ENCODE data around the gene RCAN3. TPM values are rescaled to one million over a fixed set of nuclear protein-coding genes. Genes with fewer than 3 reads are reported as not detected.

Gene RCAN3
- total and polyA plus RNA-seq, 2 of the 13 experiments (the other 11 are each of a cell fraction or from before 2014, with no cell fraction given): 12.2 to 13.3 TPM

- no peak for TF ChIP-seq THAP8 (CRISPR knock-in tag; IDR thresholded peaks at IDR 0.05; ENCODE audit: borderline replicate concordance)
- 0 out of 2 replicates have a peak, but pooled peaks have one; percentile 15 for TF ChIP-seq MAX (IDR thresholded peaks at IDR 0.05)
- TF ChIP-seq TBP (CRISPR knock-in tag; IDR thresholded peaks at IDR 0.05): no peak
- no peak for TF ChIP-seq ZNF331 (CRISPR knock-in tag; IDR thresholded peaks at IDR 0.05)
- TF ChIP-seq ZNF766 (CRISPR knock-in tag; IDR thresholded peaks at IDR 0.05; ENCODE audit: borderline replicate concordance): no peak
- TF ChIP-seq ZZZ3 (CRISPR knock-in tag; IDR thresholded peaks at IDR 0.05; ENCODE audit: borderline replicate concordance): no peak
- no peak for TF ChIP-seq LRRFIP1 (CRISPR knock-in tag; conservative IDR thresholded peaks at IDR 0.05)
- no peak for TF ChIP-seq CREM (IDR thresholded peaks at IDR 0.05)
- TF ChIP-seq CREM (CRISPR knock-in tag; IDR thresholded peaks at IDR 0.05): no peak
- 0 out of 2 replicates have a peak, but pooled peaks have one; percentile 28 for TF ChIP-seq ZNF710 (CRISPR knock-in tag; IDR thresholded peaks at IDR 0.05; ENCODE audit: borderline replicate concordance)
- TF ChIP-seq SRSF1 (optimal IDR thresholded peaks at IDR 0.05; ENCODE audit: low read depth, low read length): peak; percentile 77
- 0 out of 2 replicates have a peak, but pooled peaks have one; percentile 30 for TF ChIP-seq GATAD2A (CRISPR knock-in tag; IDR thresholded peaks at IDR 0.05)
- TF ChIP-seq HOMEZ (CRISPR knock-in tag; IDR thresholded peaks at IDR 0.05; ENCODE audit: low read depth): no peak
- 0 out of 2 replicates have a peak, but pooled peaks have one; percentile 35 for TF ChIP-seq MTF2 (CRISPR knock-in tag; IDR thresholded peaks at IDR 0.05; ENCODE audit: borderline replicate concordance)
- no peak for TF ChIP-seq ZNF580 (CRISPR knock-in tag; IDR thresholded peaks at IDR 0.05; ENCODE audit: borderline replicate concordance, low read depth)
- TF ChIP-seq YEATS2 (CRISPR knock-in tag; IDR thresholded peaks at IDR 0.05; ENCODE audit: borderline replicate concordance): no peak
- 0 out of 2 replicates have a peak, but pooled peaks have one; percentile 39 for TF ChIP-seq ZBTB39 (CRISPR knock-in tag; IDR thresholded peaks at IDR 0.05)
- no peak for TF ChIP-seq SRF (IDR thresholded peaks at IDR 0.05; ENCODE audit: low read depth, low read length)
- TF ChIP-seq PHB2 (IDR thresholded peaks at IDR 0.05; ENCODE audit: partially characterized antibody): no peak
- TF ChIP-seq HOXA9 (CRISPR knock-in tag; IDR thresholded peaks at IDR 0.05; ENCODE audit: borderline replicate concordance): peak; percentile 17; the same call in 1 of the 2 replicates
These were observed 53.2 kb downstream of the RCAN3 start, which contains the start of gene NCMAP (continued) for GRCh38 chr1:24555591-24556413.

Data from HepG2 (cell line).